ENCODE data around the gene B4GALT5.

GRCh38 chr20:49727894-49728885 is 14.5 kb upstream of the B4GALT5 start:
- TF ChIP-seq CTCF (conservative IDR thresholded peaks at IDR 0.05 in 1 of 2, IDR thresholded peaks at IDR 0.05 in 1 of 2; ENCODE audit: extremely low read depth in 1 of 2, insufficient read depth in 1 of 2, low read depth in 1 of 2, low read length in 2 of 2), result no peak
- TF ChIP-seq EZH2 (IDR thresholded peaks at IDR 0.05; ENCODE audit: borderline replicate concordance, low read length), result no peak
